GM08714 (cell line): ENCODE data around the gene PTPRU.

Source experiments
- H3K4me3 ChIP-seq: fragments of 200-500 bp; sonication (Bioruptor generic); 2 replicates; pipeline ENCODE4 v1.5.1; 2014; ENCODE audit warnings: mild to moderate bottlenecking, low read length, inconsistent platforms
- ZNF274 ChIP-seq: IDR thresholded peaks from 2 replicates; pipeline ENCODE4 v1.6.1; 2012; ENCODE audit warnings: mild to moderate bottlenecking, low read depth, low read length

Gene PTPRU

DNA sequence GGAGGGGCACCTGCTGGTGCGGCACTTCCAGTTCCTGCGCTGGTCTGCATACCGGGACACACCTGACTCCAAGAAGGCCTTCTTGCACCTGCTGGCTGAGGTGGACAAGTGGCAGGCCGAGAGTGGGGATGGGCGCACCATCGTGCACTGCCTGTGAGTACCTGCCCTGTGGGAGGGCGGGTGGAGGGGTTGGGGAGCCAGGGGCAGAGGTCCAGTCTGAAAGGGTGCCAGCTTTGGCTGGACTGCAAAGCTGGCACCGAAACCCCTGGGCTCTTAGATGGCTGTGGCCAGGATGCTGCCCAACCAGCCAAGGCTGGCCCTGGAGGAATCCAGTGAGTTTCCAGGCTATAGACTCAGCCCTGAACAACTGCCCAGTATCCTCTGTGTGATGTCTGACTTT is 87.3 kb downstream of the PTPRU start:
- no peak overlapping the region for H3K4me3 ChIP-seq
- TF ChIP-seq ZNF274: no peak

- no peak for TF ChIP-seq ZNF274
- no peak overlapping the region for H3K4me3 ChIP-seq
Observed at GRCh38 chr1:29324202-29324601, 87.9 kb downstream of the PTPRU start.

GRCh38 chr1:29324771-29325351 is 88.5 kb downstream of the PTPRU start:
- no peak for TF ChIP-seq ZNF274
- no peak overlapping the region for H3K4me3 ChIP-seq

DNA sequence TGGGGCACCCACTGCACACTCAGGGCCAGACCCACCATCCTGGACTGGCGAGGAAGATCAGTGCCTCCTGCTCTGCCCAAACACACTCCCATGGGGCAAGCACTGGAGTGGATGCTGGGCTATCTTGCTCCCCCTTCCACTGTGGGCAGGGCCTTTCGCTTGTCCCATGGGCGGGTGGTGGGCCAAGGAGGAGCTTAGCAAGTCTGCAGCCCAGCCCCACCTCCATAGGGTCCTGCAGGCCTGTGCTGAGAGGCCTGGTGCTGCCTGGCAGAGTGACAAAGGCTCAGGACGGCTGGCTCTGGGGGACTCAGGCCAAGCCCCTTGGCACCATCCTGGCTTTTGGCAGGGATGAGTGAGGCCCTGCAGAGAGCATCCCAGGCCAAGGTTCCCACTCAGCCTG is 89.4 kb downstream of the PTPRU start:
- TF ChIP-seq ZNF274: no peak
- H3K4me3 ChIP-seq: no peak overlapping the region

DNA sequence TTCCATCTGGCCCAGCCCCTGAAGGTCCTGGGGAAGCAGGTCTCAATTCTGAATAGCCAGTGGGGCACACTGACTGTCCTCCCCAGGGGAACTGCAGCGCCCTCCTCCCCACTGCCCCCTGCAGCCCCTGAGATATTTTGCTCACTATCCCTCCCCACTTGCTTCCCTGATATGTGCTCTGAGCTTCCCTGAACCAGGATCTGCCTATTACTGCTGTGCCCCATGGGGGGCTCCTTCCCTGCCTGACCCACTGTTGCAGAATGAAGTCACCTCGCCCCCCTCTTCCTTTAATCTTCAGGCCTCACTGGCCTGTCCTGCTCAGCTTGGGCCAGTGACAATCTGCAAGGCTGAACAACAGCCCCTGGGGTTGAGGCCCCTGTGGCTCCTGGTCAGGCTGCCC is 89.8 kb downstream of the PTPRU start:
- no peak overlapping the region for H3K4me3 ChIP-seq
- TF ChIP-seq ZNF274: no peak

DNA sequence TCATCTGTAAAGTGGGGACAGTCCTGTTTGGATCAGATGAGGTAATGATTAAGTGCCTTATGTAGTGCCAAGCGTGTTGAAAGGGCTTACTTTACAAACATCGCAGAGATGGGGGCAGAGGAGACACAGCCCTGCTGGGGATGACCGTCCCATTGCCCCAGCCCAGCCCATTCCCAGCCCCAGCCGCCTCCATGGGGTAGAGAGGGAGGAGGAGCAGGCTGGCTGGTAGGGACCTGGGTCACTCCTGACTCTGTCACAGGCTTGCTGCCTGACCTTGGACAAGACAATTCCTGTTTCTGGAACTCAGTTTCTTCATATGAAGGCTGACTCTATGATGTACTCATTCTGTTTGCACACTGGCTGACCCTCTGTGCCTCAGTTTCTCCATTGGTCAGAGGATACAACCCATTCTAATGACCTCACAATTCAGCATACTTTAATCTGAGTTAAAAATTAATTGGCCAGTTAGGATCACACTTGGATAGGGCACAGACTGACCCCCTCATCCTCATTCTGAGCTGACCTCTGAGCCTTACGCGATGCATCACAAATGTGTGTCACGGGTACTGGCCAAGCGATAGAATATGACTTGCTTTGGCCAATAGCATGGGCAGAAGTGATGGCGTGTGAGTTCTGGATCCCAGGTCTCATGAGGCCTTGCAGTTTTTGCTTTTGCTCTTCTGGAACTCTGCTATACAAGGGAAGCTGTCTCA is 91.1 kb downstream of the PTPRU start:
- TF ChIP-seq ZNF274: no peak
- no peak overlapping the region for H3K4me3 ChIP-seq

DNA sequence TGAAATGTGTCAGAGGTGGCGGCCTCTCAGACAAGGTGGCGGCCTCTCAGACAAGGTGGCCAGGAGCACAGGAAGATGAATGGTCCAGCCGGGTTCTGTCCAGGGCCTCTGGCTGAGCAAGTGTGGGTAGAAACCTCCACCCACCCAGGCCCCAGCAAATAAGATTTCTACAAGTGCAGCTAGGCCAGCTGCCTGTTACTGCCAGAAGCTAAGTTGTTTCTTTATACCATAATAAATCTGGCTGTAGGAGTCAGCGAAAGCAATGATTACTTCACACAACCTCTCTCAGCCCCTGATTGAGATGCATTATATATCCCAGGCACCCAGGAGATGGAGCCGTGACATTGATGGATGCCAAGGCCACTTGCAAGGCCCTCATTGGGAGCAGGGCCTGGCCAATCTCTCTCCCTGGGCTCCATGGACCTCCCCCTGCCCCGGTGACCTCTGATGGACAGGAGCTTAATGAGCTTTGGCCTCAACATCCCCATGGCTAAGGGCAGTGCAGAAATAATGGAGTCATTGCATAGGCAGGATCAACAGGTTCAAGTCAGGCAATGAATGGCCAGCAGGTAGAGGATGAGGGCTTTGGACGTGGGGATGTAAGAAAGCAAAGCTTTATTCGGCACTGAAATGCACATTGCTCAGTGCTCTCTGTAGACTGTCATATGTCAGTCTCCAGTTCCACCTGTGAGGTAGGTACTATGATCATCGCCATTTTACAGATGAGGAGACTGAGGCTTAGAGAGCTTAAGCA is 92.9 kb downstream of the PTPRU start:
- no peak for TF ChIP-seq ZNF274
- no peak overlapping the region for H3K4me3 ChIP-seq

- TF ChIP-seq ZNF274: no peak
- no peak overlapping the region for H3K4me3 ChIP-seq
Observed at GRCh38 chr1:29330089-29330488, 93.8 kb downstream of the PTPRU start.

DNA sequence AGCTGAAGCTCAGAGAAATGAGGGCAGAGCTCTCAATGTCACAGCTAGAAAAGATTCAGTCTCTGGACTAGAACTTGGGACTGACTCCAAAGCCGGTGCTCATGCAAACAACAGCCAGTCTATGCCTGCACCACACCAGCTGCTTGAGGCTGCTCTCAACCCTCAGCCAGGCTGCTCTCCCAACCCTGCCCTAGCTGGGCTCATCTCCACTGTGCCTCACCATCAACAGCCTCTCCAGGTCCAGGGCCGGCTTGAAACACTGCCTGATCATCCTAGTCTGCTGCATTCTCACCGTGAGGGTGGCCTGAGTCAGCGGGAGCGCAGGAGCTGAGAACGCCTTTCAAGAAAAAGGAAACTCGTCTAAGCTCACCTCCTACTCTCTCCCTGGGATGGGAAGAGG is 94.5 kb downstream of the PTPRU start:
- TF ChIP-seq ZNF274: no peak
- no peak overlapping the region for H3K4me3 ChIP-seq

- H3K4me3 ChIP-seq: no peak overlapping the region
- no peak for TF ChIP-seq ZNF274
Observed at GRCh38 chr1:29331309-29331708, 95.0 kb downstream of the PTPRU start.

DNA sequence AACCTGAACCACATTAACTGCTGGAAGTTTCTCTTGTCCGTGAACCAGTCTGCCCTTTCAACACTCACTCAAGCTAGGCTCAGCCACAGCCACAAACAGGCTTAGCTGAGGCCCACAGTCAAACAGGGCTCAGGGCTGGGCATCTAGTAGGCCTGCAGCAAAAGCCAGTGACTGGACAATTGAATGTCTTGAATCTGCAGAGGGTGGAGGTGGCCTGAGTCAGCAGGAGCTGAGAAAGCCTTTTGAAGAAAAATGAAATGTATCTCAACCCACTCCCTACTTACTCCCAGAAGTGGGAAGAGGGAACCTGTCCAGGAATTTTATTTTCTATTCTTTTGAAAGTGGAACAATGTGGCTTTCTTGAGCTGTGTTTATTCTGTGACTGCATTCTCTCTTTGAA is 95.4 kb downstream of the PTPRU start:
- TF ChIP-seq ZNF274: no peak
- no peak overlapping the region for H3K4me3 ChIP-seq

DNA sequence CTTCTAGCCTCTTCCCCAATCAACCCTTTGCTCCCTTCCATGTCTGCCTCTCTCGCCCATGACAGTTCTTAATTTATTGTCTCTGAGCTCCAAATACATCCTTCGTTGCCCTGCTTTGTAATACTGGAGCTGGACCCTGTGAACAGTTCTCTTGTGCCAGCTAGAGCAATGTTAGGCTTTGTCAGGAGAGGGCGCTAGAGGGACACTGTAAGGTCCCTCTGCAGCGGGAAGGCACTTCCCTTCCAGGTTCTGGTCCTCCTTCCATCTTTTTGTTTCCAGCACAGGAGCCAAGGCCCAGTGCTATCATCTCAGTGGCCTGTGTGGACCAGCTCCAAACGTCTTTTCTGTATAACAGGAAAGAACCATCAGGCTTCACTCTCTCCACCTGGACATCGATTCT is 95.9 kb downstream of the PTPRU start:
- TF ChIP-seq ZNF274: no peak
- no peak overlapping the region for H3K4me3 ChIP-seq

GRCh38 chr1:29333008-29333407 is 96.7 kb downstream of the PTPRU start:
- no peak for TF ChIP-seq ZNF274

GRCh38 chr1:29335573-29335972 is 99.3 kb downstream of the PTPRU start:
- no peak overlapping the region for H3K4me3 ChIP-seq
- no peak for TF ChIP-seq ZNF274

More at GRCh38 chr1:29333008-29333407, 96.7 kb downstream of the PTPRU start:
- no peak overlapping the region for H3K4me3 ChIP-seq
